ENCODE measurements around the gene PLS3. TPM values are rescaled to one million over a fixed set of nuclear protein-coding genes. Genes with fewer than 3 reads are reported as not detected.

Gene PLS3
- total RNA-seq, 1 experiment from 2014 or later: 88.2 TPM

- TF ChIP-seq EZH2 (IDR thresholded peaks at IDR 0.05; ENCODE audit: borderline replicate concordance, low read depth, low read length, poor library complexity, severe bottlenecking) (no peak), CTCF (conservative IDR thresholded peaks at IDR 0.05; ENCODE audit: low read depth, low read length) (no peak)
- no peak for DNase-seq (ENCODE audit: low spot score)
- intact Hi-C loops (cut with micrococcal nuclease; ENCODE audit: unreplicated experiment): no loop called here
- BruUV-seq (replicated peaks): no TSS peak
- CTCF ChIA-PET: no interaction called here
- POLR2A ChIA-PET (ENCODE audit: low non-redundant PET): no interaction called here
- Histone ChIP-seq H3K27me3 (replicated peaks; ENCODE audit: insufficient read depth, low read depth, low read length, poor library complexity) (peaks cover 47% of the 10 kb centered on the region), H3K36me3 (ENCODE audit: insufficient read depth, low read length, poor library complexity, severe bottlenecking) (no peaks in the 10 kb centered on the region), H3K27ac (ENCODE audit: low read depth, low read length, poor library complexity, severe bottlenecking) (no peak overlapping the region), H3K9me3 (ENCODE audit: low read depth, low read length, poor library complexity, severe bottlenecking) (no peaks in the 10 kb centered on the region), H3K4me3 (ENCODE audit: low read depth, low read length, poor library complexity, severe bottlenecking) (no peak overlapping the region), H3K4me1 (ENCODE audit: insufficient read depth, low read length, poor library complexity, severe bottlenecking) (no peaks in the 10 kb centered on the region)
These were observed 34.1 kb downstream of the PLS3 start for GRCh38 chrX:115595049-115595448.

- DNase-seq (ENCODE audit: low spot score): no peak
- no peak overlapping the region for H3K4me3 ChIP-seq (ENCODE audit: low read depth, low read length, poor library complexity, severe bottlenecking)
- TF ChIP-seq CTCF (conservative IDR thresholded peaks at IDR 0.05; ENCODE audit: low read depth, low read length) (no peak), EZH2 (IDR thresholded peaks at IDR 0.05; ENCODE audit: borderline replicate concordance, low read depth, low read length, poor library complexity, severe bottlenecking) (no peak)
- CTCF ChIA-PET: interaction anchor here (0.6 kb wide), 1 partner anchor 16 kb away, joined by 5 read pairs; no protein-coding TSS in a partner anchor
- POLR2A ChIA-PET (ENCODE audit: low non-redundant PET): no interaction called here
- H3K4me1 ChIP-seq (ENCODE audit: insufficient read depth, low read length, poor library complexity, severe bottlenecking): peaks cover 9% of the 10 kb centered on the region
- no peaks in the 10 kb centered on the region for H3K36me3 ChIP-seq (ENCODE audit: insufficient read depth, low read length, poor library complexity, severe bottlenecking)
- no peak overlapping the region for H3K27ac ChIP-seq (ENCODE audit: low read depth, low read length, poor library complexity, severe bottlenecking)
- BruUV-seq (replicated peaks): no TSS peak
- no peaks in the 10 kb centered on the region for H3K9me3 ChIP-seq (ENCODE audit: low read depth, low read length, poor library complexity, severe bottlenecking)
- intact Hi-C loops (cut with micrococcal nuclease; ENCODE audit: unreplicated experiment): no loop called here
- peaks cover 28% of the 10 kb centered on the region for H3K27me3 ChIP-seq (replicated peaks; ENCODE audit: insufficient read depth, low read depth, low read length, poor library complexity)
These were observed 37.6 kb downstream of the PLS3 start for GRCh38 chrX:115598556-115598955.

- intact Hi-C loops (cut with micrococcal nuclease; ENCODE audit: unreplicated experiment): no loop called here
- TF ChIP-seq CTCF (conservative IDR thresholded peaks at IDR 0.05; ENCODE audit: low read depth, low read length) (no peak), EZH2 (IDR thresholded peaks at IDR 0.05; ENCODE audit: borderline replicate concordance, low read depth, low read length, poor library complexity, severe bottlenecking) (no peak)
- H3K36me3 ChIP-seq (ENCODE audit: insufficient read depth, low read length, poor library complexity, severe bottlenecking): no peaks in the 10 kb centered on the region
- H3K4me3 ChIP-seq (ENCODE audit: low read depth, low read length, poor library complexity, severe bottlenecking): no peak overlapping the region
- POLR2A ChIA-PET (ENCODE audit: low non-redundant PET): interaction anchor here (0.7 kb wide), 1 partner anchor 71 kb away, joined by 3 read pairs; no protein-coding TSS in a partner anchor
- peaks cover 7% of the 10 kb centered on the region for H3K27me3 ChIP-seq (replicated peaks; ENCODE audit: insufficient read depth, low read depth, low read length, poor library complexity)
- H3K9me3 ChIP-seq (ENCODE audit: low read depth, low read length, poor library complexity, severe bottlenecking): no peaks in the 10 kb centered on the region
- BruUV-seq (replicated peaks): no TSS peak
- no peak overlapping the region for H3K27ac ChIP-seq (ENCODE audit: low read depth, low read length, poor library complexity, severe bottlenecking)
- peaks cover 9% of the 10 kb centered on the region for H3K4me1 ChIP-seq (ENCODE audit: insufficient read depth, low read length, poor library complexity, severe bottlenecking)
- DNase-seq (ENCODE audit: low spot score): no peak
- CTCF ChIA-PET: no interaction called here
These were observed 41.3 kb downstream of the PLS3 start for GRCh38 chrX:115602308-115602707.

Measured in A673 (cell line).